Caco-2 (cell line): ENCODE measurements around the gene SNRNP25. TPM values are rescaled to one million over a fixed set of nuclear protein-coding genes. Genes with fewer than 3 reads are reported as not detected.
"Not testable (repeated sequence)": the region's sequence is repeated elsewhere in the genome, so short reads cannot be mapped to it uniquely, and the experiment has no call there.

Experiments
- BruUV-seq: library from RNA; stranded (reverse); fragments of 400-500 nt; replicated peaks from 2 replicates; lab custom pipeline; 2021; lab: Mats Ljungman, UMichigan
- CTCF ChIA-PET: fragments of 300-600 bp; sonication (Branson Sonifier 250); formaldehyde crosslinking; loops from one replicate; lab custom pipeline; 2022; ENCODE audit warnings: antibody characterized with exemption; lab: Charles Lee
- POLR2A ChIA-PET: fragments of 300-600 bp; sonication (Branson Sonifier 250); formaldehyde crosslinking; loops from one replicate; lab custom pipeline; 2022; ENCODE audit warnings: antibody characterized with exemption; lab: Charles Lee
- DNase-seq, 2 experiments: peaks; one replicate each; pipeline versions ENCODE4 v3.0.0 to v3.0.0-alpha.2; 2020 to 2022
- H3K27me3 ChIP-seq: replicated peaks from 2 replicates; pipeline ENCODE4 v1.6.0; 2011; ENCODE audit warnings: low read length; ENCODE audit not compliant: control insufficient read depth, insufficient read depth
- H3K36me3 ChIP-seq: 2 replicates; pipeline ENCODE4 v1.5.1; 2011; ENCODE audit warnings: low read length; ENCODE audit not compliant: control insufficient read depth, insufficient read depth
- H3K4me1 ChIP-seq: fragments of 250-450 bp; sonication (Bioruptor Pico); 2 replicates; pipeline ENCODE4 v1.5.1; 2020; ENCODE audit warnings: mild to moderate bottlenecking
- H3K4me3 ChIP-seq: 2 replicates; pipeline ENCODE4 v1.5.1; 2011; ENCODE audit warnings: low read depth, mild to moderate bottlenecking, control low read depth, low read length
- H3K9me3 ChIP-seq: fragments of 250-450 bp; sonication (Bioruptor Pico); 2 replicates; pipeline ENCODE4 v1.5.1; 2020; ENCODE audit warnings: mild to moderate bottlenecking, moderate library complexity
- H3K27ac Mint-ChIP-seq: one replicate; pipeline ENCODE4 v1.8.0; 2022; ENCODE audit warnings: mixed read lengths; ENCODE audit not compliant: unreplicated experiment
- H3K27me3 Mint-ChIP-seq: one replicate; pipeline ENCODE4 v1.8.0; 2022; ENCODE audit warnings: mixed read lengths; ENCODE audit not compliant: insufficient read depth, unreplicated experiment
- H3K36me3 Mint-ChIP-seq: one replicate; pipeline ENCODE4 v1.8.0; 2022; ENCODE audit warnings: mild to moderate bottlenecking, mixed read lengths; ENCODE audit not compliant: insufficient read depth, unreplicated experiment
- H3K4me1 Mint-ChIP-seq: one replicate; pipeline ENCODE4 v1.8.0; 2022; ENCODE audit warnings: low read depth, mixed read lengths; ENCODE audit not compliant: unreplicated experiment
- H3K4me3 Mint-ChIP-seq: one replicate; pipeline ENCODE4 v1.8.0; 2022; ENCODE audit warnings: mild to moderate bottlenecking, moderate library complexity, mixed read lengths; ENCODE audit not compliant: unreplicated experiment
- H3K9me3 Mint-ChIP-seq: one replicate; pipeline ENCODE4 v1.8.0; 2022; ENCODE audit warnings: mixed read lengths; ENCODE audit not compliant: unreplicated experiment
- CTCF ChIP-seq, 2 experiments: fragments of 200-600 bp in 1 of 2; IDR thresholded peaks; 1 replicate in 1 of 2; 2 replicates in 1 of 2; pipeline versions ENCODE4 v1.5.1 to v1.8.0; 2011 to 2022; ENCODE audit warnings: antibody characterized with exemption in 1 of 2, control low read depth in 1 of 2, inconsistent platforms in 1 of 2, low read depth in 1 of 2, low read length in 1 of 2, mild to moderate bottlenecking in 1 of 2, moderate library complexity in 1 of 2; ENCODE audit not compliant: insufficient read depth in 1 of 2, severe bottlenecking in 1 of 2, unreplicated experiment in 1 of 2
- intact Hi-C: fragments of 100-400 bp; cut with micrococcal nuclease; formaldehyde crosslinking; loops from one replicate; pipeline ENCODE4 v1.10.0; 2022; ENCODE audit not compliant: unreplicated experiment
- total RNA-seq: library from RNA; stranded (reverse); gene quantifications from 2 replicates; pipeline ENCODE4 v1.2.3, GENCODE V29; 2022

SNRNP25 gene
- total RNA-seq, 1 experiment from 2014 or later: 57.1 TPM

- TF ChIP-seq CTCF (IDR thresholded peaks at IDR 0.05; ENCODE audit: insufficient read depth in 1 of 2, low read depth in 1 of 2, low read length in 1 of 2, severe bottlenecking in 1 of 2, unreplicated experiment in 1 of 2): no peak
- H3K4me3 Mint-ChIP-seq: no peak overlapping the region
- DNase-seq: no peak
- no peaks in the 10 kb centered on the region for H3K27me3 ChIP-seq
- POLR2A ChIA-PET: interaction anchor here (0.6 to 1.1 kb wide), 2 partner anchors 8 to 79 kb away, joined by 3 to 8 read pairs; partner anchors contain the start of genes POLR3K and SNRNP25
- H3K36me3 Mint-ChIP-seq: peaks cover 83% of the 10 kb centered on the region
- no TSS peak for BruUV-seq
- H3K36me3 ChIP-seq: no peaks in the 10 kb centered on the region; the same call in 1 of the 2 replicates
- no peak overlapping the region for H3K27ac Mint-ChIP-seq
- CTCF ChIA-PET: no interaction called here
- peaks cover 14% of the 10 kb centered on the region for H3K9me3 Mint-ChIP-seq
- H3K27me3 Mint-ChIP-seq: no peaks in the 10 kb centered on the region
- intact Hi-C loops: no loop called here
- no peaks in the 10 kb centered on the region for H3K4me1 ChIP-seq
- no peaks in the 10 kb centered on the region for H3K9me3 ChIP-seq
- no peak overlapping the region for H3K4me3 ChIP-seq
- H3K4me1 Mint-ChIP-seq: no peaks in the 10 kb centered on the region
Observed at GRCh38 chr16:45454-45853, 8.2 kb upstream of the SNRNP25 start.

GRCh38 chr16:46510-46909 is 7.1 kb upstream of the SNRNP25 start:
- H3K4me3 Mint-ChIP-seq, H3K4me1 ChIP-seq, POLR2A ChIA-PET, H3K36me3 ChIP-seq, BruUV-seq, DNase-seq, intact Hi-C loops, H3K4me1 Mint-ChIP-seq, H3K27ac Mint-ChIP-seq, CTCF ChIA-PET, H3K27me3 Mint-ChIP-seq, H3K9me3 ChIP-seq, H3K27me3 ChIP-seq, H3K4me3 ChIP-seq: not testable (repeated sequence)
- Mint-ChIP-seq H3K36me3 (peaks cover 83% of the 10 kb centered on the region), H3K9me3 (peaks cover 14% of the 10 kb centered on the region)

- Mint-ChIP-seq H3K4me1 (no peaks in the 10 kb centered on the region), H3K27me3 (no peaks in the 10 kb centered on the region), H3K4me3 (no peak overlapping the region), H3K36me3 (peaks cover 76% of the 10 kb centered on the region), H3K27ac (no peak overlapping the region), H3K9me3 (peaks cover 8% of the 10 kb centered on the region)
- ChIA-PET CTCF (interaction anchor here (0.6 kb wide), 1 partner anchor 44 kb away, joined by 7 read pairs; no protein-coding TSS in a partner anchor), POLR2A (no interaction called here)
- Histone ChIP-seq H3K36me3 (no peaks in the 10 kb centered on the region; the same call in 1 of the 2 replicates), H3K9me3 (no peaks in the 10 kb centered on the region), H3K4me1 (no peaks in the 10 kb centered on the region), H3K4me3 (no peak overlapping the region), H3K27me3 (no peaks in the 10 kb centered on the region)
- no peak for DNase-seq
- no peak for TF ChIP-seq CTCF (IDR thresholded peaks at IDR 0.05; ENCODE audit: insufficient read depth in 1 of 2, low read depth in 1 of 2, low read length in 1 of 2, severe bottlenecking in 1 of 2, unreplicated experiment in 1 of 2)
- no TSS peak for BruUV-seq
- intact Hi-C loops: no loop called here
Observed at GRCh38 chr16:47234-47633, 6.4 kb upstream of the SNRNP25 start.
